HCT116 (cell line): ENCODE data around the gene C1R.

Experiments used
- EGR1 ChIP-seq: IDR thresholded peaks from 2 replicates; pipeline ENCODE4 v1.6.1; 2012; ENCODE audit warnings: low read depth
- EZH2 ChIP-seq: fragments of 200-600 bp; sonication (generic); IDR thresholded peaks from 2 replicates; pipeline ENCODE4 v1.6.1; 2017; ENCODE audit warnings: antibody characterized with exemption, mixed run types
- EZH2phosphoT487 ChIP-seq: fragments of 200-600 bp; IDR thresholded peaks from 2 replicates; pipeline ENCODE4 v1.6.1; 2018; ENCODE audit warnings: antibody characterized with exemption, borderline replicate concordance
- JUND ChIP-seq: IDR thresholded peaks from 2 replicates; pipeline ENCODE4 v1.6.1; 2012
- POLR2A ChIP-seq: IDR thresholded peaks from 2 replicates; pipeline ENCODE4 v1.7.0; 2011; ENCODE audit warnings: borderline replicate concordance; ENCODE audit not compliant: insufficient read depth, insufficient read length; ENCODE audit errors: extremely low read depth
- POLR2AphosphoS5 ChIP-seq: IDR thresholded peaks from 2 replicates; pipeline ENCODE4 v1.6.1; 2011; ENCODE audit warnings: mild to moderate bottlenecking, low read depth, low read length, moderate library complexity
- SIN3A ChIP-seq: IDR thresholded peaks from 2 replicates; pipeline ENCODE4 v1.6.1; 2012; ENCODE audit warnings: low read depth
- YY1 ChIP-seq: IDR thresholded peaks from 2 replicates; pipeline ENCODE4 v1.6.1; 2011; ENCODE audit warnings: low read length, low read depth, moderate library complexity, mild to moderate bottlenecking; ENCODE audit not compliant: insufficient replicate concordance; ENCODE audit errors: extremely low read depth
- ZNF274 ChIP-seq: fragments of 200-500 bp; sonication (Bioruptor generic); IDR thresholded peaks from 2 replicates; pipeline ENCODE4 v1.6.1; 2014; ENCODE audit warnings: mild to moderate bottlenecking, low read depth, low read length, inconsistent platforms
- TF ChIP-seq, protein P1 (sequence below): IDR thresholded peaks from 2 replicates; pipeline ENCODE4 v1.6.1; 2012
- TF ChIP-seq, protein P2 (sequence below), 3 experiments: fragments of 200-600 bp in 1 of 3; sonication (generic) in 1 of 3; IDR thresholded peaks in 2 of 3; conservative IDR thresholded peaks in 1 of 3; 2 replicates each; pipeline ENCODE4 v1.5.1; 2012 to 2017; ENCODE audit warnings: low read depth in 2 of 3, low read length in 2 of 3, antibody characterized with exemption in 1 of 3, borderline replicate concordance in 1 of 3, control low read depth in 1 of 3, mild to moderate bottlenecking in 1 of 3, mixed read lengths in 1 of 3, mixed run types in 1 of 3, moderate library complexity in 1 of 3; ENCODE audit not compliant: insufficient read depth in 1 of 3
- TF ChIP-seq, protein P3 (sequence below): IDR thresholded peaks from 2 replicates; pipeline ENCODE4 v1.6.1; 2011; ENCODE audit warnings: mild to moderate bottlenecking, low read length, moderate library complexity; ENCODE audit not compliant: insufficient replicate concordance; ENCODE audit errors: extremely low read depth
- TF ChIP-seq, protein P4 (sequence below): IDR thresholded peaks from 2 replicates; pipeline ENCODE4 v1.6.1; 2012; ENCODE audit warnings: low read depth
- TF ChIP-seq, protein P5 (sequence below): IDR thresholded peaks from 2 replicates; pipeline ENCODE4 v1.6.1; 2012

DNA sequence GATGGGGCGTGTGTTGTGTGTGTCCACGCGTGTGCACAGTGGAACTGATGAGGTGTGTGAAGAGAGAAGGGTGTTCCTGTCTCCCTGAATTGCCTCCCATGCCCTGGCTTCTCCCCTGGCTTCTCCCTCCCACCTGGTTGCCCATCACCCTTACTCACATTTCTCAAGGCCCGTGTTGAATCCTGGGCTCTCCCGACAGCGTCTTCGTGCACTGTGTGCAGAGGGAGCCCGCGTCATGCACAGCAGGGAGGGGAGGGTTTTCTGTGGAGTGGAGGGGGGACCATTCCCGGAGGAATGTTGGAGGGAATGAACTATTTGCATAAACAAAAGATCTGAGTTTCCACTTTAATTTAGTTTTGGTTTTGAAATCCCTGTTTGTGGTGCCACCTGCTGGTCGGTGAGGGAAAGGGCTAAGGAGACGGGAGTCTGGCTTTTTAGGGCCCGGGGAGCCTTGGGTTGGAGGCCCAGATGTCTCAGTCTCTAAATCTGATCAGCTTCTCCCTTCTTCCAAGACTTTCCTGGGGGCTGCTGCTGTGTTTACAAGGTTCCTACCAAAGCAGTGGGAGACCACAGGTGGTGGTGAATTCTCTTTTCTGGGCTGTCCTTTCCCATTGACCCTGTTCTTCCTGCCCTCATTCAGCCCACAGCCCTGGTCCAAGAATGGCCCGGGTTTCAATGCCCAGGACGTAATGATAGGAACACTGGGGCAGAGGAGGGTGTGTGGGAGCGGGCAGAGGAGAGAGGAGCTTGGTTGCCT, at the start of gene C1R:
- TF ChIP-seq, protein P1, sequence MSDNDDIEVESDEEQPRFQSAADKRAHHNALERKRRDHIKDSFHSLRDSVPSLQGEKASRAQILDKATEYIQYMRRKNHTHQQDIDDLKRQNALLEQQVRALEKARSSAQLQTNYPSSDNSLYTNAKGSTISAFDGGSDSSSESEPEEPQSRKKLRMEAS: no peak
- TF ChIP-seq, protein P2, sequence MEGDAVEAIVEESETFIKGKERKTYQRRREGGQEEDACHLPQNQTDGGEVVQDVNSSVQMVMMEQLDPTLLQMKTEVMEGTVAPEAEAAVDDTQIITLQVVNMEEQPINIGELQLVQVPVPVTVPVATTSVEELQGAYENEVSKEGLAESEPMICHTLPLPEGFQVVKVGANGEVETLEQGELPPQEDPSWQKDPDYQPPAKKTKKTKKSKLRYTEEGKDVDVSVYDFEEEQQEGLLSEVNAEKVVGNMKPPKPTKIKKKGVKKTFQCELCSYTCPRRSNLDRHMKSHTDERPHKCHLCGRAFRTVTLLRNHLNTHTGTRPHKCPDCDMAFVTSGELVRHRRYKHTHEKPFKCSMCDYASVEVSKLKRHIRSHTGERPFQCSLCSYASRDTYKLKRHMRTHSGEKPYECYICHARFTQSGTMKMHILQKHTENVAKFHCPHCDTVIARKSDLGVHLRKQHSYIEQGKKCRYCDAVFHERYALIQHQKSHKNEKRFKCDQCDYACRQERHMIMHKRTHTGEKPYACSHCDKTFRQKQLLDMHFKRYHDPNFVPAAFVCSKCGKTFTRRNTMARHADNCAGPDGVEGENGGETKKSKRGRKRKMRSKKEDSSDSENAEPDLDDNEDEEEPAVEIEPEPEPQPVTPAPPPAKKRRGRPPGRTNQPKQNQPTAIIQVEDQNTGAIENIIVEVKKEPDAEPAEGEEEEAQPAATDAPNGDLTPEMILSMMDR (IDR thresholded peaks at IDR 0.05 in 2 of 3, conservative IDR thresholded peaks at IDR 0.05 in 1 of 3; ENCODE audit: borderline replicate concordance in 1 of 3, insufficient read depth in 1 of 3, low read depth in 2 of 3, low read length in 2 of 3): peak; percentile 84 to 89 (median 87)
- TF ChIP-seq EZH2phosphoT487 (no peak), POLR2A (no peak), POLR2AphosphoS5 (no peak), EZH2 (no peak), ZNF274 (no peak), JUND (no peak), YY1 (no peak), EGR1 (no peak), SIN3A (no peak)
- TF ChIP-seq, protein P3, sequence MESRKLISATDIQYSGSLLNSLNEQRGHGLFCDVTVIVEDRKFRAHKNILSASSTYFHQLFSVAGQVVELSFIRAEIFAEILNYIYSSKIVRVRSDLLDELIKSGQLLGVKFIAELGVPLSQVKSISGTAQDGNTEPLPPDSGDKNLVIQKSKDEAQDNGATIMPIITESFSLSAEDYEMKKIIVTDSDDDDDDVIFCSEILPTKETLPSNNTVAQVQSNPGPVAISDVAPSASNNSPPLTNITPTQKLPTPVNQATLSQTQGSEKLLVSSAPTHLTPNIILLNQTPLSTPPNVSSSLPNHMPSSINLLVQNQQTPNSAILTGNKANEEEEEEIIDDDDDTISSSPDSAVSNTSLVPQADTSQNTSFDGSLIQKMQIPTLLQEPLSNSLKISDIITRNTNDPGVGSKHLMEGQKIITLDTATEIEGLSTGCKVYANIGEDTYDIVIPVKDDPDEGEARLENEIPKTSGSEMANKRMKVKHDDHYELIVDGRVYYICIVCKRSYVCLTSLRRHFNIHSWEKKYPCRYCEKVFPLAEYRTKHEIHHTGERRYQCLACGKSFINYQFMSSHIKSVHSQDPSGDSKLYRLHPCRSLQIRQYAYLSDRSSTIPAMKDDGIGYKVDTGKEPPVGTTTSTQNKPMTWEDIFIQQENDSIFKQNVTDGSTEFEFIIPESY: no peak
- TF ChIP-seq, protein P4, sequence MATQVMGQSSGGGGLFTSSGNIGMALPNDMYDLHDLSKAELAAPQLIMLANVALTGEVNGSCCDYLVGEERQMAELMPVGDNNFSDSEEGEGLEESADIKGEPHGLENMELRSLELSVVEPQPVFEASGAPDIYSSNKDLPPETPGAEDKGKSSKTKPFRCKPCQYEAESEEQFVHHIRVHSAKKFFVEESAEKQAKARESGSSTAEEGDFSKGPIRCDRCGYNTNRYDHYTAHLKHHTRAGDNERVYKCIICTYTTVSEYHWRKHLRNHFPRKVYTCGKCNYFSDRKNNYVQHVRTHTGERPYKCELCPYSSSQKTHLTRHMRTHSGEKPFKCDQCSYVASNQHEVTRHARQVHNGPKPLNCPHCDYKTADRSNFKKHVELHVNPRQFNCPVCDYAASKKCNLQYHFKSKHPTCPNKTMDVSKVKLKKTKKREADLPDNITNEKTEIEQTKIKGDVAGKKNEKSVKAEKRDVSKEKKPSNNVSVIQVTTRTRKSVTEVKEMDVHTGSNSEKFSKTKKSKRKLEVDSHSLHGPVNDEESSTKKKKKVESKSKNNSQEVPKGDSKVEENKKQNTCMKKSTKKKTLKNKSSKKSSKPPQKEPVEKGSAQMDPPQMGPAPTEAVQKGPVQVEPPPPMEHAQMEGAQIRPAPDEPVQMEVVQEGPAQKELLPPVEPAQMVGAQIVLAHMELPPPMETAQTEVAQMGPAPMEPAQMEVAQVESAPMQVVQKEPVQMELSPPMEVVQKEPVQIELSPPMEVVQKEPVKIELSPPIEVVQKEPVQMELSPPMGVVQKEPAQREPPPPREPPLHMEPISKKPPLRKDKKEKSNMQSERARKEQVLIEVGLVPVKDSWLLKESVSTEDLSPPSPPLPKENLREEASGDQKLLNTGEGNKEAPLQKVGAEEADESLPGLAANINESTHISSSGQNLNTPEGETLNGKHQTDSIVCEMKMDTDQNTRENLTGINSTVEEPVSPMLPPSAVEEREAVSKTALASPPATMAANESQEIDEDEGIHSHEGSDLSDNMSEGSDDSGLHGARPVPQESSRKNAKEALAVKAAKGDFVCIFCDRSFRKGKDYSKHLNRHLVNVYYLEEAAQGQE: no peak
- TF ChIP-seq, protein P5, sequence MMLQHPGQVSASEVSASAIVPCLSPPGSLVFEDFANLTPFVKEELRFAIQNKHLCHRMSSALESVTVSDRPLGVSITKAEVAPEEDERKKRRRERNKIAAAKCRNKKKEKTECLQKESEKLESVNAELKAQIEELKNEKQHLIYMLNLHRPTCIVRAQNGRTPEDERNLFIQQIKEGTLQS: no peak
